DND-41 (cell line): Measurements from ENCODE around the gene SCMH1.

Experiments
- ATAC-seq: fragments of 200-7000 bp; cut with Tn5 transposase; 3 replicates; pipeline ENCODE4 v1.9.1; 2021; ENCODE audit warnings: low read depth; ENCODE audit not compliant: insufficient read depth
- DNase-seq: peaks from one replicate; pipeline ENCODE4 v3.0.0-alpha.2; 2020
- H2AFZ ChIP-seq: 2 replicates; pipeline ENCODE4 v1.6.0; 2012; ENCODE audit warnings: low read depth, low read length
- H3K27ac ChIP-seq: 2 replicates; pipeline ENCODE4 v1.5.1; 2012; ENCODE audit warnings: low read length, inconsistent platforms
- H3K27me3 ChIP-seq: fragments of 200-600 bp; sonication (generic); 2 replicates; pipeline ENCODE4 v1.6.0; 2012; ENCODE audit warnings: low read length, mild to moderate bottlenecking, inconsistent platforms; ENCODE audit not compliant: insufficient read depth, poor library complexity
- H3K36me3 ChIP-seq: 2 replicates; pipeline ENCODE4 v1.5.1; 2012; ENCODE audit warnings: low read length, inconsistent platforms; ENCODE audit not compliant: insufficient read depth
- H3K4me1 ChIP-seq: 2 replicates; pipeline ENCODE4 v1.5.1; 2012; ENCODE audit warnings: mild to moderate bottlenecking, low read length; ENCODE audit not compliant: insufficient read depth
- H3K4me2 ChIP-seq: 2 replicates; pipeline ENCODE4 v1.6.0; 2012; ENCODE audit warnings: mild to moderate bottlenecking, moderate library complexity, low read length, inconsistent platforms; ENCODE audit not compliant: insufficient read depth
- H3K4me3 ChIP-seq, 2 experiments: fragments of 200-600 bp in 1 of 2; shearing (Covaris generic) in 1 of 2; 2 replicates each; pipeline ENCODE4 v1.5.1; 2012 to 2016; ENCODE audit warnings: inconsistent platforms in 2 of 2, low read length in 2 of 2, mild to moderate bottlenecking in 2 of 2, low read depth in 1 of 2, moderate library complexity in 1 of 2
- H3K79me2 ChIP-seq: 2 replicates; pipeline ENCODE4 v1.6.0; 2012; ENCODE audit warnings: low read length, inconsistent platforms; ENCODE audit not compliant: insufficient read depth
- H3K9ac ChIP-seq: 2 replicates; pipeline ENCODE4 v1.6.0; 2012; ENCODE audit warnings: low read depth, mild to moderate bottlenecking, inconsistent platforms, low read length, moderate library complexity
- H3K9me3 ChIP-seq: 2 replicates; pipeline ENCODE4 v1.5.1; 2012; ENCODE audit warnings: low read length, moderate library complexity, mild to moderate bottlenecking, inconsistent platforms; ENCODE audit not compliant: insufficient read depth, severe bottlenecking
- H4K20me1 ChIP-seq: 2 replicates; pipeline ENCODE4 v1.6.0; 2012; ENCODE audit warnings: low read length; ENCODE audit not compliant: insufficient read depth
- CTCF ChIP-seq: IDR thresholded peaks from 2 replicates; pipeline ENCODE4 v1.5.1; 2012; ENCODE audit warnings: borderline replicate concordance, low read length, moderate library complexity, mild to moderate bottlenecking; ENCODE audit not compliant: poor library complexity, severe bottlenecking; ENCODE audit errors: extremely low read depth
- EZH2 ChIP-seq: IDR thresholded peaks from 3 replicates; pipeline ENCODE4 v1.6.1; 2012; ENCODE audit warnings: borderline replicate concordance, low read depth, mild to moderate bottlenecking, moderate library complexity, low read length, inconsistent platforms; ENCODE audit not compliant: severe bottlenecking

SCMH1 gene

GRCh38 chr1:41167667-41168066 is 74.4 kb downstream of the SCMH1 start:
- Histone ChIP-seq H3K36me3 (peaks cover 18% of the 10 kb centered on the region; the same call in 1 of the 2 replicates), H3K4me1 (no peaks in the 10 kb centered on the region), H4K20me1 (no peaks in the 10 kb centered on the region), H3K79me2 (no peaks in the 10 kb centered on the region), H3K4me2 (no peak overlapping the region), H3K9me3 (peaks cover 32% of the 10 kb centered on the region), H3K27me3 (no peaks in the 10 kb centered on the region), H3K27ac (no peak overlapping the region), H2AFZ (no peak overlapping the region), H3K4me3 (no peak overlapping the region), H3K9ac (no peak overlapping the region)
- DNase-seq, result no peak
- TF ChIP-seq CTCF, result no peak
- no peak for TF ChIP-seq EZH2
- ATAC-seq, result no peak

DNA sequence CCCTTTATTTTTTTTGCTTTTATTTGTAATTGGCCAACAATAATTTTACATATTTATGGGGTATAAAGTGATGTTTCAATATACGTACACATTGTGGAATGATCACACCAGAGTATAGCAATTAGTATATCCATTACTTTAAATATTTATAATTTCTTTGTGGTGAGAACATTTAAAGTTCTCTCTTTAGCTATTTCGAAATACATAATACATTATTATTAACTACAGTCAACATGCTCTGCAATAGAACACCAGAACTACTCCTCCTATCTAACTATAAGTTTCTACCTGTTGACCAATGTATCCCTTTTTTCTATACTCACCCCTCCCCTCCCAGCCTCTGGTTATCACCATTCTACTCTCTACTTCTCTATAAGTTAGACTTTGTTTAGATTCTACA is 77.4 kb downstream of the SCMH1 start:
- Histone ChIP-seq H3K79me2 (no peaks in the 10 kb centered on the region), H3K9me3 (peaks cover 23% of the 10 kb centered on the region), H2AFZ (no peak overlapping the region), H3K4me2 (no peak overlapping the region), H3K9ac (no peak overlapping the region), H4K20me1 (no peaks in the 10 kb centered on the region), H3K27ac (no peak overlapping the region), H3K36me3 (peaks cover 22% of the 10 kb centered on the region; the same call in 1 of the 2 replicates), H3K27me3 (no peaks in the 10 kb centered on the region), H3K4me3 (no peak overlapping the region), H3K4me1 (no peaks in the 10 kb centered on the region)
- ATAC-seq, result no peak
- no peak for DNase-seq
- no peak for TF ChIP-seq EZH2
- TF ChIP-seq CTCF, result no peak

DNA sequence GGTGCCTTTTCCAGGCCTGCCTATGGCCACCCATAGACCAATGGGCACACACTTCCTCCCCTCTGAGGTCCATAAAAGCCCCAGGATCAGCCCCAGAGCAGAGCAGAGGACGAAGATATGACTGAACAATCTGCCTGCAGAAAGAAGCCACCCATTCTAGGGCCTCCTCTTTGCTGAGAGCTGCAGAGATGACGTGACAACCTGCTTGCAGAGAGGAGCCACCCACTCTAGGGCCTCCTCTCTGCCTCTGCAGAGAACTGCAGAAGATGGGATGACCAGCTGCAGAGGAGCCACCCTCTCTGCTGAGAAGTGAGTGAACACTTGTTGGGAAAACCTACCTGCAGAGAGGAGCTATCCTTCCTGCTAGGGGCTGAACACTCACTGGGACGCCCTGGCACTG is 79.7 kb downstream of the SCMH1 start:
- H3K79me2 ChIP-seq, result no peaks in the 10 kb centered on the region
- no peak for ATAC-seq
- DNase-seq, result no peak
- H3K27ac ChIP-seq, result no peak overlapping the region
- no peaks in the 10 kb centered on the region for H3K4me1 ChIP-seq
- H3K27me3 ChIP-seq, result no peaks in the 10 kb centered on the region
- TF ChIP-seq EZH2, result no peak
- no peak for TF ChIP-seq CTCF
- no peaks in the 10 kb centered on the region for H4K20me1 ChIP-seq
- peaks cover 15% of the 10 kb centered on the region; the same call in 1 of the 2 replicates for H3K36me3 ChIP-seq
- H3K4me2 ChIP-seq, result no peak overlapping the region
- no peak overlapping the region for H2AFZ ChIP-seq
- H3K4me3 ChIP-seq, result no peak overlapping the region
- peaks cover 2% of the 10 kb centered on the region for H3K9me3 ChIP-seq
- no peak overlapping the region for H3K9ac ChIP-seq

GRCh38 chr1:41161846-41162245 is 80.3 kb downstream of the SCMH1 start:
- TF ChIP-seq CTCF (no peak), EZH2 (no peak)
- Histone ChIP-seq H3K9ac (no peak overlapping the region), H2AFZ (no peak overlapping the region), H3K4me1 (no peaks in the 10 kb centered on the region), H3K27me3 (no peaks in the 10 kb centered on the region), H3K4me3 (no peak overlapping the region), H3K36me3 (peaks cover 15% of the 10 kb centered on the region; the same call in 1 of the 2 replicates), H3K27ac (no peak overlapping the region), H3K4me2 (no peak overlapping the region), H3K9me3 (no peaks in the 10 kb centered on the region), H4K20me1 (no peaks in the 10 kb centered on the region), H3K79me2 (no peaks in the 10 kb centered on the region)
- no peak for ATAC-seq
- DNase-seq, result no peak
